NCI-H82 treated with DMSO at 0.1 percent for 48 hours (cell line): ENCODE measurements around the gene DNMT1.
A peak's percentile ranks its signal among the peaks of the same experiment; 100 is the strongest.

Experiments used
- DNase-seq: peaks from one replicate; lab custom pipeline; 2025; ENCODE audit not compliant: unreplicated experiment; lab: John Stamatoyannopoulos, UW

DNMT1 gene

DNA sequence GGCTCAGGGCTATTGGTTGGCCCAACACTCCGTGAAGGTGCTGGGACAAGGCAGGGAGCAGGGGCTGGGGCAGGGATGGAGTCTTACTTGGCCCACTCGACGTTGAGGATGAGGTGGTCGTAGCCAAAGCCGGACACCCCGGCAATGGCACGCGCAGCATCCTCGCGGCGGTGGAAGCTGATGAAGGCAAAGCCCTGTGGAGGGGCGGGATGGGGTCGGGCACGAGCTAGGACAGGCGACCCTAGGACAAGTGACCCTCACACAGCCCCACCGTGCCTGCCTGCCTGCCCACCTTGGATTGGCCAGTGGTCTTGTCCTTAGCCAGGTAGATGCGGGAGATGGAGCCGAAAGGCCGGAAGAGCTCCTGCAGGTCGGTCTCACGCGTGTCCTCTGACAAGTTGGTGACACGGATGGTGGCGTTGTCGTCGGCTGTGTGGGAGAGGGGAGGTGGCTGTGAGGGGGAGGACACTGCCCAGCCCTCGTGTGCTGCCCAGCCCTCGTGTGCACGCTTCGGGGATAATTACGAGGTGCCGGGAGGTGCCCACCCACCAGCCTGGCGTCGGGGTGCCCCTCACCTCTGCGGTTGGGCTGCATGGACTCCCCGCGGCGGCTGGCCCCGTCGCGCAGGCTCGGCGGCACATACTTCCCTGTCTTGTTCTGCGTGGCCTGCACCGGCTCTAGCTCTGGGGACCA, 79.2 kb downstream of the DNMT1 start:
- DNase-seq, result no peak

DNA sequence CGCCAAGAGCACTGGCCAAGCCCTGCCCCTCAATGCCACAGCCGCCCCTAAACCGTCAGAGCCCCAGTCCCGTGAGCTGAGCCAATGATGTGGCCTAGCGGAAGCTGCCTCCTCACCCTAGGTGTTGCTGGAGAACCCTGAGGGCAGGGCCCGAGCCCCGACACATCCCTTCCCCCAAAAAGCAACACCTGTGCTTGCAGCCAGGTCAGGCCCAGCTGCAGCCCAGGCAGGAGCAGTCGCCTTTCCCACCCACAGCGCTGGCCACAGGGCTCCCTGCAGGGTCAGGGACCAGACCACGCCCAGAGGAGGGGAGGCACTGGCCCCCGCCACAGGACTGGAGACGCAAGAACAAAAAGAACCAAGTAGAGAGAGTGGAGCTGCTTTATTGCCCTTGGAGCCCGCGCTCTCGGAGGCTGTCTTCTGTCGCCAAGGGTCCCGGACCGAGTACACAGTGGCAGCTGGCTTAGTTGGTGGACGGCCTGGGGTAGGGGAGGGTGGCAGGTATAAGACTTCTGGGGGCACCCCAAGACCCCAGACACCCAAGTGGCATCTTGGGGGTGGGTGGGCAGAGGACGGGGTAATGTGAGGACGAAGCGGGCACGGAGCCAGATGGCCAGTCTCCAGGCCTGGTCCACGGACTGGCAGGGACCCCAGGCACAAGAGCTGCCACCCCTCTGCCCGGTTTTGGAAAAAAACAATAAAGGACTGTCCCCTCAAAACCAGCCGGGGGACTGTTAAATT, 79.9 kb downstream of the DNMT1 start:
- no peak for DNase-seq

DNA sequence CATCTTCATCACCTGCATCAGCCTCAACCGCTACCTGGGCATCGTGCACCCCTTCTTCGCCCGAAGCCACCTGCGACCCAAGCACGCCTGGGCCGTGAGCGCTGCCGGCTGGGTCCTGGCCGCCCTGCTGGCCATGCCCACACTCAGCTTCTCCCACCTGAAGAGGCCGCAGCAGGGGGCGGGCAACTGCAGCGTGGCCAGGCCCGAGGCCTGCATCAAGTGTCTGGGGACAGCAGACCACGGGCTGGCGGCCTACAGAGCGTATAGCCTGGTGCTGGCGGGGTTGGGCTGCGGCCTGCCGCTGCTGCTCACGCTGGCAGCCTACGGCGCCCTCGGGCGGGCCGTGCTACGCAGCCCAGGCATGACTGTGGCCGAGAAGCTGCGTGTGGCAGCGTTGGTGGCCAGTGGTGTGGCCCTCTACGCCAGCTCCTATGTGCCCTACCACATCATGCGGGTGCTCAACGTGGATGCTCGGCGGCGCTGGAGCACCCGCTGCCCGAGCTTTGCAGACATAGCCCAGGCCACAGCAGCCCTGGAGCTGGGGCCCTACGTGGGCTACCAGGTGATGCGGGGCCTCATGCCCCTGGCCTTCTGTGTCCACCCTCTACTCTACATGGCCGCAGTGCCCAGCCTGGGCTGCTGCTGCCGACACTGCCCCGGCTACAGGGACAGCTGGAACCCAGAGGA, 80.6 kb downstream of the DNMT1 start:
- DNase-seq, result no peak

DNA sequence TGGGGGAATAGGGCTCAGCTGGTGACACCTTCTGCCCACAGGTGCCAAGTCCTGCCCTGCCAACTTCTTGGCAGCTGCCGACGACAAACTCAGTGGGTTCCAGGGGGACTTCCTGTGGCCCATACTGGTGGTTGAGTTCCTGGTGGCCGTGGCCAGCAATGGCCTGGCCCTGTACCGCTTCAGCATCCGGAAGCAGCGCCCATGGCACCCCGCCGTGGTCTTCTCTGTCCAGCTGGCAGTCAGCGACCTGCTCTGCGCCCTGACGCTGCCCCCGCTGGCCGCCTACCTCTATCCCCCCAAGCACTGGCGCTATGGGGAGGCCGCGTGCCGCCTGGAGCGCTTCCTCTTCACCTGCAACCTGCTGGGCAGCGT, 81.2 kb downstream of the DNMT1 start:
- no peak for DNase-seq

DNA sequence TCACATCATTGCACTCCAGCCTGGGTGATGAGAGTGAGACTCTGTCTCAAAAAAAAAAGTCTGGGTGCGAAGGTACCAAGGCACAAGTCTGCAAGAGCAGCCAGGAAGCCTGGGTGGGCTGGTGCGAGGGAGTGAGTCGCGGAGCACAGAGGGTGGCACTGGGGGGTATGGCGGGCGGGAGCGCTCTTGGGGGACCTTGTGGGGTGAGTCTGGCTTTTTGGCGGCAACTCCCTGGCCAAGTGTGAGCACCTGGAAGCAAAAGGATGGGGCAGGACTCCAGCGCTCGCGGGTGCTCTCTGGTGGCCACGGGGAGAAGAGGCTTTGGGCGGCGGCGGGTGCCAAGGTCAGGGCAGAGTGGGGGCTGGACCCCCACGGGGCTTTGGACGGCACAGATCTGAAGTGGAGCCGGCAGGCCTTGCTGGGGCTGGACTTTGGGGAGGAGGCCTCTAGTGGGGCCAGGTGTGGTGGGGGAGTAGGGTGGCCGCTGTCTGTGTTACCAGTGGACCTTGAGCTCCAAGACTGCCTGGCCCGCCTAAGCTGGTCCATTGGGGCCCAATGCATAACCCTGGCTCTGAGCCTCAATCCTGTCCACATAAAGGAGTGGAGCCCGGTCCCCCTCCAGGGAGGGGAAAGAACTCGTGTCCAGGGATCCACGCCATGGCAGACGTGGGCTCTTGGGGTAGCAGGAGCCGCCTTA, 81.7 kb downstream of the DNMT1 start:
- peak; percentile 26 for DNase-seq

DNA sequence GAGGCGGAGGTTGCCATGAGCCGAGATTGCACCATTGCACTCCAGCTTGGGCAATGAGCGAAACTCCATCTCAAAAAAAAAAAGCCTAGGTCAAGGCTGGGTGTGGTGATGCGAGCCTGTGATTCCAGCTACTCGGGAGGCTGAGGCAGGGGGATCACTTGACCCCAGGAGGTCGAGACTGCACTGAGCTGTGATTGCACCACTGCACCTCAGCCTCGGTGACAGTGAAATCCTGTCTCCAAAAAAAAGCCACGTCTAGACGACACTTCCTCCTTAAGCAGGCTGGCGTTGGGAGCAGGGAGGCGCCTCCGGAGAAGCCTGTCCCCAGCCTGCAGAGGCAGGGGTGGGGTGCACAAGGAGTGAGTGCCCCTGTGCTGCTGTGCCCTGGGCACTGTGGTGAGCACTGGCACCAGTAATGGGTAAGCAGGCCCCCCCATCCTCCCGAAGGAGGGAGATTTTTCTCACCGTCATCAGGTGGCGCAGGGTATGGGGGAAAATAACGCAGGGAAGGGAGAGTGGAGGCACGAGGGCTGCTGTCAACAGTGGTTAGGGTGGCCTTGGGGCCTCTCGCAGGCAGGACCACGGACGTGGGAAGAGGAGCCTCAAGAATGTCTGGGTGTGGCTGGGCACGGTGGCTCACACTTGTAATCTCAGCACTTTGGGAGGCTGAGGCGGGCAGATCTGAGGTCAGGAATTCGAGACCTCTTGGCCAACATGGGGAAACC, 82.6 kb downstream of the DNMT1 start:
- DNase-seq, result no peak

DNA sequence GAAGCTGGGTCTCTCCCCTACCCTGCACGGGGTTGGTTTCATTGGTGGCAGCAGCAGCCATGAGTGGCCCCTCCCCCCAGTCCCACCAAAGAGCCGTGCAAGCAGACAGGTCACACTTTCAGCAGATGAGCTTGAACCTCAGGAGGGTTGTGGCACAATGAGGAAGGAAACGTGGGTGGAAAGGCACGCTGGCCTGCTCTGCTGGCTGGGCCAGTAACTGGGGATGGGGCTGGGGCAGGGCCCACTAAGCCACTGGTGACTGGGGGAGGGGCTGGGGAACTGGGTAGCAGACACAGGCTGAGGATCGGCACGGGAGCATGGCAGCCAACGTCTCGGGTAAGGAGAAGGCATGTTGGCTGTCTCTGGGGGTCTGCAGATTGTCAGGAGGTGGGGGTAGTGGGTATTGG, 83.3 kb downstream of the DNMT1 start, which contains the start of gene P2RY11:
Gene P2RY11, plus strand, starts transcription at position 289 of the 407 bp plus-strand sequence. Its CDS starts 29 bp downstream, at position 318.
- no peak for DNase-seq

DNA sequence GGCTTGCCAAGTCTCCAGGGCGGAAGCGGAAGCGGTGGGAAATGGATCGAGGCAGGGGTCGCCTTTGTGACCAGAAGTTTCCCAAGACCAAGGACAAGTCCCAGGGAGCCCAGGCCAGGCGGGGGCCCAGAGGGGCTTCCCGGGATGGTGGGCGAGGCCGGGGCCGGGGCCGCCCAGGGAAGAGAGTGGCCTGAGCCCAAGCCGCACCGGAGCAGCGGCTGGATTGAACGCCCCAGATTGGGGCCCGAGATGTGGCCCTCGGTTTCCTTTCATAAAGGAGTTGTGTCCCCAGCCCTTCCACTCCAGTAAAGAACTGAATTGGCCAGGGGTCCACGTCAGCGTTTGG, 83.8 kb downstream of the DNMT1 start:
- DNase-seq, result no peak

DNA sequence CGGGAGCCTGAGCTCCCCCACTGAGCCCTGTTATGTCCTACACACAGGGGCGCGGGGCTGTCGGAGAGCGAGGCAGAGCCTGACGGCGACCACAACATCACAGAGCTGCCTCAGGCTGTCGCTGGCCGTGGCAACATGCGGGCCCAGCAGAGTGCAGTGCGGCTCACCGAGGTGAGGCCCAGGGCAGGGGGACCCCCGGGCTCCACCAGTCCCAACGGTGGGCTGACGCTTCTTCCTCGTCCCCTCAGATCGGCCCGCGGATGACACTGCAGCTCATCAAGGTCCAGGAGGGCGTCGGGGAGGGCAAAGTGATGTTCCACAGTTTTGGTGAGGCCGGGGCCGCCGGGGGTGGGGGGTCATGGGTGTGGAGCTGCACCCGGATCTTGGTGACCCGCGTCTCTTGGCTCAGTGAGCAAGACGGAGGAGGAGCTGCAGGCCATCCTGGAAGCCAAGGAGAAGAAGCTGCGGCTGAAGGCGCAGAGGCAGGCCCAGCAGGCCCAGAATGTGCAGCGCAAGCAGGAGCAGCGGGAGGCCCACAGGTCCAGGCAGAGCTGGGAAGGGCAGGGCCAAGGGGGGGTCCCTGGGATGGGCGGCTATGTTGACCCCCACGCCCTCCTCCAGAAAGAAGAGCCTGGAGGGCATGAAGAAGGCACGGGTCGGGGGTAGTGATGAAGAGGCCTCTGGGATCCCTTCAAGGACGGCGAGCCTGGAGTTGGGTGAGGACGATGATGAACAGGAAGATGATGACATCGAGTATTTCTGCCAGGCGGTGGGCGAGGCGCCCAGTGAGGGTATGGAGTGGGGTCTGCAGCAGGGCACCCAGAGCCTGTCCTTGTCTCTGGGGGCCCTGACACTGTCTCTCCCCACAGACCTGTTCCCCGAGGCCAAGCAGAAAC, 84.4 kb downstream of the DNMT1 start:
- no peak for DNase-seq

DNA sequence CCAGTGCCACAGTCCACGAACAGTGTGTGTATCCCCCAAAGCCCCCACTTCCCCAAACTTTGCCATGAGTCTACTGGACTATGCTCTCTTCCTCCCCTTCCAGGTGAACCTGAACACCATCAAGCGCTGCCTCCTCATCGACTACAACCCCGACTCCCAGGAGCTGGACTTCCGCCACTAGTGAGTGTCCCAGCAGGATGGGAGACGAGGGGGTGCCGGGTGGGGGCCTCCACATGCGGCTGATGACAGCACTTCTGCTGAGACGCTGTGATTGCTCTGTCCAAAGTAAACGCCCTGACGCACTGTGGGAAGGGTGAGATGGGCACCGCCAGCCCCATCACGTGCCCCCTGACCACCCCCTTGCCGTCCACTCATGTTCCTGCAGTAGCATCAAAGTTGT, 85.2 kb downstream of the DNMT1 start:
- DNase-seq, result no peak

DNA sequence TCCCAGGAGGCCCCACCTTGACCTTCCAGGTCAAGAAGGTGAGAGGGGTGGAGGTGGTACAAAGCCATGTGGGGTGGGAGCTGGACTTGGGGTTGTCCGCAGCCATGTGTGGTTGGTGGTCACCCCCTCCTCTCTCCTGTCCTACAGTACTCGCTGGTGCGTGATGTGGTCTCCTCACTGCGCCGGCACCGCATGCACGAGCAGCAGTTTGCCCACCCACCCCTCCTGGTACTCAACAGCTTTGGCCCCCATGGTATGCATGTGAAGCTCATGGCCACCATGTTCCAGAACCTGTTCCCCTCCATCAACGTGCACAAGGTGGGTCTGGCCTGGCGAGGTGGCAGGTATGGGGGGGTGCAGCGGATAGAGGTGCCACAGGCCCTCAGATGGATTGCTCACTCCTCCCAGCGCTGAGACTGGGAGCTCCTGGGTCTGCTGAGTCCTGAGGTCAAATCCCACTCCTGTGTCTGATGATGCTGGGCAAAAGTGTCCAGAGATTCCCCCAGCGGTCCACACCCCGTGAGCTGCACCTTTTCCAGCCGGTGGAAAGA, 86.9 kb downstream of the DNMT1 start:
- no peak for DNase-seq

DNA sequence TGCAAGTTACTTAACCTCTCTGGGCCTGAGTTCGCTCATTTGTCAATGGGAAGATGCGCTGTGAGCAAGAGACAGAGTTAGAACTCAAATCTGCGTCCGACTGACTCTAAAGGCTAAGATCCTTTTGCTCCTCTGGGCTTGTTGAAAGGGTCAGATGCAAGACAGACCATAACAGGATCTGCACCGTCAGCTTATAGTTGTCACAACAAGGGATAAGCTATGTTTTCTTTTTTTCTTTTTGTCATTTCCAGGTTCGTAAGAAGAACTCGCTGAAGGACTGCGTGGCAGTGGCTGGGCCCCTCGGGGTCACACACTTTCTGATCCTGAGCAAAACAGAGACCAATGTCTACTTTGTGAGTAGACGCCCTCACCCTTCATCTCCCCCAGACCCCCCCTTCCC, 87.5 kb downstream of the DNMT1 start:
- no peak for DNase-seq

DNA sequence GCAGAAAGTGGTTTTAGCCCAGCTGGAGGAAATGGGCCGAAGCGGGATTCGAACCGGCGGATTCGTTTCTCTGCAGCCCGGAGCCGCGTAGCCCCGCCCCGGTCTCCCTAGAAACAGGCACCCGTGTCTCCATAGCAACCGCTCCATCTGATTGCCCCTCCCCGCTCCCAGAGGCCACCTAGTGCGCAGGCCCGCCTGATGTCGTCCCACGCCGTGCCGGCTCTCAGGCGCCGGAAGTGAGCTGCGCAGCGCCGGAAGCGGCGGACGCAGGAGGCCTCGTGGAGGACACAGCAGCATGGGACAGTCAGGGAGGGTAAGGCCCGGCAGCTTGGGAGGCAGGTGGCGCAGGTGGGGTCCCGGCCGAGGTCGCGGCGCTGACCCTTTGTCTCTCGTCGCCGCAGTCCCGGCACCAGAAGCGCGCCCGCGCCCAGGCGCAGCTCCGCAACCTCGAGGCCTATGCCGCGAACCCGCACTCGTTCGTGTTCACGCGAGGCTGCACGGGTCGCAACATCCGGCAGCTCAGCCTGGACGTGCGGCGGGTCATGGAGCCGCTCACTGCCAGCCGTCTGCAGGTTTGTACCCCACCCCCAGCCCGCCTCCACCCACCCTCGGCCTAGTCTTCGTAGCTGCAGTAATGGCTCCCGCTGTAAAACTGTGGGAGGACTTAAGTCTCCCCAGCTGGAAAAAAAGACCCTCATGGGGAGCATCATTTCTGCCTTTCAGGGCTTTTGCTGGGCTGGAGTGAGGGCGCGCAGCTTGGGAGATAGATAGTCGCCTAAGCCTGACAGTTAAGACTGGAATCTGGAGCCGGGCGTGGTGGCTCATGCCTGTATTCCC, 88.4 kb downstream of the DNMT1 start, which contains the start of gene PPAN:
Gene PPAN, plus strand, starts transcription at position 263 of the 837 bp plus-strand sequence. Its CDS starts 33 bp downstream, at position 296.
- peak; percentile 90 for DNase-seq

DNA sequence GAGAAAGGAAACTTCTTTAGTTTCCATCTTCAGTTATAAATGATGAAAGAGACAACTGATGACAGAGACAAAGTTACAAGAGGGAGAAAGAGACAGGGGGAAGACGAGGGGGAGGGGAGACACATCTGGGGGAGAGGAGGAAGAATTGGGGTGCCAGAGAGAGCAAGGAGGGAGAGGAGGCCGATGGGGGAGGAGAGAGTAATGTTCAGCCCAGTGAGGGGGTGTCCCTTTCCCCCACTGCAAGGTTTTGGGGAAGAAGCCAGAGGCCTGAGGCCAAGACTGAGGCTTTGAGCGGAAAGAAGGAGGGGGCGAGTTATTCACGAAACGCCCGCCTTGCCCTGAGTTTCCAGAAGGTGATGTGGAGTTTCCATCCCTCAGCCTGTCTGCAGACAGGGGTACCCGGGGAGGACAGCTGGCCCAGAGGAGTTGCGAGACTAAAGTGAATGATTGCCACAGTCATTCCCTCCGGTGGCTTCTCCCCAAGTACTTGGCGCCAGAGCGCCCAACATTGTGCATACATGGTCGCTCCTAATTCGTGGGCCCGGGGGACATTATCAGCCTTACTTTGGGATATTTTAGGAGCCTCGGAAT, 89.1 kb downstream of the DNMT1 start:
- DNase-seq, result no peak

DNA sequence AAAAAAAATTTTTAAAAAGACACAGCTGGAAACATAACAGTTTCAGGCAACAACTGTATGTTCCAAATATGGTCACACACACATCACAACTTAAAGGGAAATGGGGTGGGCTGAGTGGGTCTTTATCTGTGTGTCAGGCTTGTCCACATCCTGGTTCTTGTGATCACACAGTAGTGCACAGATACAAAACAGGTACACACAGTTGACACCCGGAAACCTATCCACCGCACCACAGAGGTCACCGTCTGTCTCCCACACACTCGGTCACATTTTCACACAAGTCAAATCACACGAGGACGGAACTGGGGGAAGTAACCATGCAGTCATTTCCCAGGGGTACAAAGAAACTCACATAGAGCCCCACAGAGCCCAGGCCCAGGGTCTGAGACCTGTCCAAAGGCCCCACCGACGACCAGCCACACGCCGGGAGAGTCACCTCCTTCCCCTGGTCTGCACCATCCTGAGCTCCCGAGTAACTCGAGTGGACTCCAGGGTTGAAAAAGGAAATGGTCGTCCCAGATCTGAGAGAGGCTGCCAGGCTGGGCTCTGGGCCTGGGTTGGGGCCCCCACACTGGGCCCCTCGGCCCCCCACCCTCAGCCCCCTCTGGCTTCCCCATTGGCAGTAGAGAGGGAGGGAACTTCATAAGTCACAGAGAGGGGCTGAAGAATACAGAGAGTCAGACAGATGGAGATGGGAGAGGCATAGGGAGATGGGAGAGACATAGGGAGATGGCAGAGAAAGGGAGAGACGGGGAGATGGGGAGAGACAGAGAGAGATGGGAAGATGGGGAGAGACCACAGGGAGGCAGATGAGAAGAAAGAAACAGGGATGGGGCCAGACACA, 89.9 kb downstream of the DNMT1 start:
- no peak for DNase-seq

DNA sequence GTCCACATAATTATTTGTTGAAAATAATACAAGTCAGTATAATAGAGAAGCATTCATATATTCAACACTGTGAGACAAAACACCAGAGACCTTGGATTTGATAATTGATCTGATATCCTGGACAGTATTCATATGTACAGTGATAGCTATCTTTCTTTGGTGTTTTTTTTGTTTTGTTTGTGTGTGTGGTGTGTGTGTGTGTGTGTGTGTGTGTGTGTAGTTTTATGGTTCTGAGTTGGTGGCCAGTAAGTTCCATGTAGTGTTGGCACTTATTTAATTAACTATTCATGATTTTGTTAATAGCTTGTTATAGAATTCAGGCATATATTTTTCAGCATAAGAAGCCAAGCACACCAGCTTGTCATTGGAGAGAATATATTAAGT, 90.6 kb downstream of the DNMT1 start:
- DNase-seq, result no peak

DNA sequence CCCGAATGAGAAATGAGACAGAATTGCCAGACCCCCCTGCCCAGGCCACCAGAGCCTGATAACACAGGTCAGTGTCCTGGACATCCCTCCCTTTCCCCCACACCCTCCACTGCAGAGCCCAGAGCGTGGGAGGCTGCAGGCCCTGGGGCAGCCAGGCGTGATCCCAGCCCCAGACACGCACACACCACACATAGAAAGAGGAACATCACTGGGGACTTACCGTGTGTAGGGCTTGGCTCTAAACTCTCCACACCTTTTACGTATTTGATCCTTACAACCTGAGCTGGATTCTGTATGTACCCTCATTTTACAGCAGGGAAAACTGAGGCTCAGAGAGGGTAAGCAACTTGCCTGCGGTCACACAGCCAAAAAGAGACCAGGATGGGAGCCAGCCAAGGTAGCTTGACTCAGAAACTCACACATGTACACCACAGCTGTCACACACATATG, 91.9 kb downstream of the DNMT1 start:
- no peak for DNase-seq
